Kasumi-1 (cell line): ENCODE measurements around the gene GARIN1A.
A peak's percentile ranks its signal among the peaks of the same experiment; 100 is the strongest.
"Not testable (repeated sequence)": the region's sequence is repeated elsewhere in the genome, so short reads cannot be mapped to it uniquely, and the experiment has no call there.

Experiments used
- DNase-seq, 2 experiments: peaks; one replicate each; lab custom pipeline; 2025; lab: John Stamatoyannopoulos, UW

Gene GARIN1A

DNA sequence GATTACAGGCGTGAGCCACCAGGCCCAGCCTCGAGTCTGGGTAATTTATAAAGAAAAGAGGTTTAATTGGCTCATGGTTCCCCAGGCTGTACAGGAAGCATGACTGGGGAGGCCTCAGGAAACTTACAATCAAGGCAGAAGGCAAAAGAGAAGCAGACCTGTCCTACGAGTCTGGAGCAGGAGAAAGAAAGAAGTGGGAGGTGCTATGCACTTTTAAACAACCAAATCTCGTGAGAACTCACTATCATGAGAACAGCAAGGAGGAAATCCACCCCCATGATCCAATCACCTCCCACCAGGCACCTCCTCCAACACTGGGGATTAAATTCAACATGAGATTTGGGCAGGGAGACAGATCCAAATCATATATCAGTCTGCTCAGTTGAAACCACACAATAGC lies 11.6 kb downstream of the GARIN1A start:
- DNase-seq, result not testable (repeated sequence)

GRCh38 chr7:128687131-128687530 lies 15.0 kb downstream of the GARIN1A start:
- no peak for DNase-seq

- DNase-seq, result no peak
These were observed 16.4 kb downstream of the GARIN1A start for GRCh38 chr7:128688492-128688891.

GRCh38 chr7:128689161-128689935 lies 17.3 kb downstream of the GARIN1A start:
- DNase-seq, result not testable (repeated sequence)

GRCh38 chr7:128691227-128691626 lies 19.1 kb downstream of the GARIN1A start:
- DNase-seq, result no peak

- DNase-seq, result no peak
These were observed 20.7 kb downstream of the GARIN1A start for GRCh38 chr7:128692623-128693270.

DNA sequence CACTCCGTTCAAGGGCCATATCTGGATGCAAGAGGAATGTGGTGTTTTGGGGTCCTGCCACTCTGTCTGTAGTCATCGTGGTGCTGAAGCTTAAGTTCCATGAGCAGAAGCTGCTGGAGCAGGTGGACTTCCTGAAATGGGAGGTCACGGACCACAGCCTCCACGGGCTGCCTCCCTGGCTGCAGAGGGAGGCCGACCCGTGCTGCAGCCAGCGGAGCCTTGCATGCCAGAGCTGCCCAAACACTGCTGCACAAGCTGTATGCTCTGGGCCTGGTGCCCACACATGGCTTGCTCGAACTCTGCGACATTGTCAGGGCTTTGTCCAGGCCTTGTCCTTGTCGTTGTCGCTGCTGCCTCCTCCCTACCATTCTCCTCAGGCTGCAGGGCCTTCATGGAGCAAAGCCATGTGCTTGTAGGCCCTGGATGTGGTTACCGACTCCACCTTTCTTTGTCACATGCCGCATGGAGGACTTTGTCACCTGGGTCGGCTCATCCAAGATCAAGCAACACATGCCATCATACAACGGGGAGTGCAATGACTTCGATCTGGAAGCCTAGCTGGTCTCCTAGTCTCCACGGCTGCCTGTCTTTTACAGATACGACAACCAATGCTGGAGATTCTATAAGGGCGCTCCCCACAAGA lies 21.4 kb downstream of the GARIN1A start:
- no peak for DNase-seq

- no peak for DNase-seq
These were observed 22.6 kb downstream of the GARIN1A start for GRCh38 chr7:128694738-128695137.

DNA sequence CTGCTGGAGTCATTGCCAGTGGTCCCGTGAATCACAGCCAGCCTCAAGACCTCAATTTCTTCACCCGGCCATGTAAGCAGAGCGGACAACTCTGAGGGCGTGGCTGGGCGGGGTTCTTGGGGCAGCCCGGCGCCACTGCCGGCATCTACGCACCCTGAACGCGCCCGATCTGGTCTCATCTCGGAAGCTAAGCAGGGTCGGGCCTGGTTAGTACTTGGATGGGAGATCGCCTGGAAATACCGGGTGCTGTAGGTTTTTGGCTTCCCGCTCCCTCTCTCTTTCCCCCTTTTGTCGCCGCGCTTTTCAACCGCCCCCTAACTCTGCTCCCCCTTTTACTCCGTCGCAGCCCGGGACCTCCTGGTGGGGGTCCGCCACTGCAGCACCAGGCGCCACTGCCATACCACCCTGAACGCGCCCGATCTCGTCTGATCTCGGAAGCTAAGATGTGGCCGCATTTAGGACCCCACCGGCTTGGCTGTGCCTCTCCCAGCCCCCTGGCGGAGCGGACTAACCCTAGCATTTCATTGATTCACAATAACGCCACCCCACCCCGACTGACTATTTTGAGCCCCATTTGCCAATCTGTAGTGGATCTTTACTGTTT lies 25.3 kb downstream of the GARIN1A start:
- peak; percentile 56 to 59 for DNase-seq

- DNase-seq, result no peak
These were observed 27.2 kb downstream of the GARIN1A start for GRCh38 chr7:128699196-128699712.

GRCh38 chr7:128699895-128700294 lies 27.8 kb downstream of the GARIN1A start:
- no peak for DNase-seq

- DNase-seq, result no peak
These were observed 29.1 kb downstream of the GARIN1A start for GRCh38 chr7:128701062-128701785.

DNA sequence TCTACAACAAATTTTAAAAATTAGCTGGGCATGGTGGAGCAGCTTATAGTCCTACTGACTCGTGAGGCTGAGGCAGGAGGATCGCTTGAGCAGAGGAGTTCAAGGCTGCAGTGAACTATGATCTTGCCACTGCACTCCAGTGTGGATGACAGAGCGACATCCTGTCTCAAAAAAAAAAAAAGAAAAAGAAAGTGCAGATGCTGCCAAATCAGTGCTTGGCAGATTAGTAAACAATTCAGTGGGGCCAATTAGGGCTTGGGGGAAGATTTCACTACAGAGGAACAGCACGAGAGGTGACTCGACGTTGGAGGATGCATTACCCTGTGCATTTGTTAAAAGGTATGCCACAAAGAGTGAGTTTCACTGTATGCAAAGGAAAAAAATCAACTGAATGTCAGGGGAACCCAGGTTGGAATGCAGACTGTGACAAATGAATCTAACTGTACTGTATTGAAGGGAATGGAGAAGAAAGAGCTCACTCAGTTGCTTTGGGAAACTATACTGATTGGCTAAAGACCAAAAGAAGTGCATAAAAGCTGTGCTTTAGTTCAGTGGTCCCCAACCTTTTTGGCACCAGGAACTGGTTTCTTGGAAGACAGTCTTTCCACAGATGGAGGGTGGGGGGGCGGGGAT lies 31.6 kb downstream of the GARIN1A start:
- no peak for DNase-seq

DNA sequence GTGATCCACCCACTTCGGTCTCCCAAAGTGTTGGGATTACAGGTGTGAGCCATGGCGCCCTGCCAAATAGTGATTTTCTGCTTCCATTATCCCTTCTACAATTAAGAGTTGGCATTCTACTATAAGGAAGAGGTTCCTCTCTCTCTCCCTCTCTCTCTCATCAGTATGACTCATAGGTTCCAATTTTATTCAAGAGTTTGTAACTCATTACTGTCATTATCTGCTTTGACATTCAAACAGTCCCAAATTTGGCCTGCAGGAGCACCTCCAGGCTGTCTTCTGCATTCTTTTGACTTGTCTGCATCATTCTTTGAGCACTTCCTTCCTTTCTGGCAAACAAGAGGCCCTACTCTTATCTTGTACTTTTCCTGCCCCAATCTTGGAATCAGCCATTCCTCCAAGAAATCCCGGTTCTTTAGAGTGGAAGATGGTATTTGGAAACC lies 33.8 kb downstream of the GARIN1A start:
- DNase-seq, result no peak

- DNase-seq, result no peak
These were observed 35.7 kb downstream of the GARIN1A start for GRCh38 chr7:128707752-128708151.

DNA sequence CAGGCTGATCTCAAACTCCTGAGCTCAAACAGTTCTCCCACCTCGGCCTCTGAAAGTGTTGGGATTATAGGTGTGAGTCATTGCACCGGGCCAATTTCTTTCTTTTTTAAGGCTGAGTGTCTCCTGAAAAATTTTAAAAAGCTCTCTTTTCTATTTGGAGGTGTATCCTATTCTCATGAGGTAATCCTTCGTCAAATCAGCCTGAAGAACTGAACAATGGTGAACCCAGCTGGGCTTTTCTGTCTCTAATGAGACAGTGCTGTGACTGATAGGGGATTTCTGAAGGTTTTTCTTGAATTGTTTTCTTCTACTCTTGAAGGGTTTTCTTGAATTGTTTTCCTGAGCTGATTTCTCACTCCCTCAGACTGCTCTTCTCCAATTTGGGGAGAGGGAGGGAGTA lies 36.1 kb downstream of the GARIN1A start:
- no peak for DNase-seq

DNA sequence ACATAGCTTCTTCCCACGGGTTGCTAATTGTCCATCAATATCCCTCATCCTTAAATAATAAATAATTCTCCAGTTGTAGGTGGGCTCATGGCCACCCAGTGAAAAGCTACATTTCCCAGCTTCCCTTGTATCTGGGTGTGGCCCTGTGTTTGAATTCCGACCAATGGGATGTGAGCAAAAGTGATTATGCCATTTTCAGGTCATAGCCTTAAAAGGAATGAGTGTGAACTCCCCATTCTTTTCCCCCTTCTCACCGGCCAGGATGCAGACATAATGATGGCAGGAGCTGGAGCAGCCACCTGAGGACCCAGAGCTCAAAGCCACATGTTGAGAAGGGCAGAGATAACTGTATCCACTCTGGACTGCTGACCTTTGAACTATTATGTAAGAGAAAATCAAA lies 36.7 kb downstream of the GARIN1A start:
- DNase-seq, result no peak

DNA sequence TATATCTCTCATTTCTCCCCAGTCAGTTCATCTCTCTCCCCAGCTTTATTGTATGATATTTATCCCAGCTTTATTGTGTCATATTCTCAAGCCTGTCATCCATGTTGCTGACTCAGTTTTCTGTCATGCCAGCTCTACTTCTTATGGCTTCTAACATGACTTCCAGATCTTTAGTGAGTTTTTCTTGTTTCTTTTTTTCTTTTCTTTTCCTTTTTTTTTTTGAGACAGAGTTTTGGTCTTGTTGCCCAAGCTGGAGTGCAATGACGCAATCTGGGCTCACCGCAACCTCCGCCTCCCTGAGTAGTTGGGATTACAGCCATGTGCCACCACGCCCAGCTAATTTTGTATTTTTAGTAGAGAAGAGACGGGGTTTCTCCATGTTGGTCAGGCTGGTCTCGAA lies 38.4 kb downstream of the GARIN1A start:
- DNase-seq, result no peak

- no peak for DNase-seq
These were observed 41.7 kb downstream of the GARIN1A start for GRCh38 chr7:128713794-128714193.

- DNase-seq, result no peak
These were observed 42.8 kb downstream of the GARIN1A start for GRCh38 chr7:128714701-128715495.
